Ectodermal cell (in vitro differentiated cells): ENCODE measurements around the gene GJB2.

ENCODE experiments used
- H3K27ac ChIP-seq: 2 replicates; pipeline ENCODE4 v1.7.0; 2013; ENCODE audit warnings: mild to moderate bottlenecking, low read depth, low read length; ENCODE audit not compliant: insufficient read depth, poor library complexity, severe bottlenecking
- H3K27me3 ChIP-seq: 2 replicates; pipeline ENCODE4 v1.7.0; 2013; ENCODE audit warnings: mild to moderate bottlenecking, low read length; ENCODE audit not compliant: insufficient read depth, control insufficient read depth, poor library complexity, severe bottlenecking
- H3K36me3 ChIP-seq: one replicate; pipeline ENCODE4 v1.7.0; 2013; ENCODE audit warnings: low read length; ENCODE audit not compliant: control insufficient read depth, insufficient read depth
- H3K4me1 ChIP-seq: one replicate; pipeline ENCODE4 v1.7.0; 2013; ENCODE audit warnings: low read length; ENCODE audit not compliant: control insufficient read depth, insufficient read depth
- H3K4me3 ChIP-seq: 2 replicates; pipeline ENCODE4 v1.7.0; 2013; ENCODE audit warnings: low read depth, low read length, control low read depth; ENCODE audit not compliant: insufficient read depth
- H3K9me3 ChIP-seq: 2 replicates; pipeline ENCODE4 v1.7.0; 2013; ENCODE audit warnings: mild to moderate bottlenecking, low read length, moderate library complexity; ENCODE audit not compliant: control insufficient read depth
- WGBS, 2 experiments: methylation state at CpG; one replicate each; pipeline ENCODE4 v1.1.7; 2013; ENCODE audit warnings: missing lambda C conversion rate in 2 of 2; 5-methylcytosine and 5-hydroxymethylcytosine counted together

The GJB2 gene

DNA sequence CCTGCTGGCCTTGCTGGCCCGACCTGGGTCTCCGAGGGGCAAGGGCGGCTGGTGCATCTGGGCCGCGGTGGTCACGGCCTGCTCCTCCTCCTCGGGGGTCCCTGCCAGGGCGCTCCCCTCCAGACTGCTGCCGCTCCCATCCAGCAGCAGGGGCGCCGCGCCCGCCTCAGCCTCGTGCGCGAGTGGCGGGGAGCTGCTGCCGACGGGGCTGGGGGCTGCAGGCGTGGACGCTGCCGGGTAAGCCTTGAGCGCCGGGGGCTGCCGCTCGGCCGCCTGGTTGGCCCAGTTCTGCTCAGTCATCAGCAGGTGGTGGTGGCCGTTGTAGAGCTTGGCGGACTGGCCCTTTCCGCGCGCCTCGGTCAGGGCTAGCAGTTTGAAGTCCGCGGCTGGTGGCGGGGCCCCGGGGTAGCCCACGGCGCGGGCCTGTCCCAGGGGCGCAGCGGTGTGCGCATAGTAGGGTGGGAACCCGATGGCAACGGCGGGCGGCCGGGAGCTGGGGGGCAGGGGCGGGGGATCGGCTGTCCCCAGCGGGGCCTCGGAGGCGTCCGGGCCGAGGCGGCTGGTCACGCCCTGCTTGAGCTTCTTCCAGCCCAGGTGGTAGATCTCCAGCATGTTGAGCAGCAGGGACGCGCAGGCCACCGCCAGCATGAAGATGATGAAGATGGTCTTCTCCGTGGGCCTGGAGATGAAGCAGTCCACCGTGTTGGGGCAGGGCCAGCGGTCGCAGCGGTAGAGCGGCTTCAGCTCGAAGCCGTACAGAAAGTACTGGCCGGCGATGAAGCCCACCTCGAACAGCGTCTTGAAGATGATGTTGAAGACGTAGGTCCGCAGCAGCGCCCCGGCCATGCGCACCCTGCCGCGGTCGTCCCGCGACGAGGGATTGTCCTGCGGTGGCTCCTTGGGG, 50.5 kb downstream of the GJB2 start:
- Histone ChIP-seq H3K4me1 (no peaks in the 10 kb centered on the region), H3K9me3 (no peaks in the 10 kb centered on the region), H3K4me3 (no peak overlapping the region), H3K27ac (no peak overlapping the region), H3K36me3 (no peaks in the 10 kb centered on the region), H3K27me3 (peaks cover 6% of the 10 kb centered on the region)
- 93 to 94% methylated on average over 84 of the region's 84 CpGs for WGBS, 2 experiments

DNA sequence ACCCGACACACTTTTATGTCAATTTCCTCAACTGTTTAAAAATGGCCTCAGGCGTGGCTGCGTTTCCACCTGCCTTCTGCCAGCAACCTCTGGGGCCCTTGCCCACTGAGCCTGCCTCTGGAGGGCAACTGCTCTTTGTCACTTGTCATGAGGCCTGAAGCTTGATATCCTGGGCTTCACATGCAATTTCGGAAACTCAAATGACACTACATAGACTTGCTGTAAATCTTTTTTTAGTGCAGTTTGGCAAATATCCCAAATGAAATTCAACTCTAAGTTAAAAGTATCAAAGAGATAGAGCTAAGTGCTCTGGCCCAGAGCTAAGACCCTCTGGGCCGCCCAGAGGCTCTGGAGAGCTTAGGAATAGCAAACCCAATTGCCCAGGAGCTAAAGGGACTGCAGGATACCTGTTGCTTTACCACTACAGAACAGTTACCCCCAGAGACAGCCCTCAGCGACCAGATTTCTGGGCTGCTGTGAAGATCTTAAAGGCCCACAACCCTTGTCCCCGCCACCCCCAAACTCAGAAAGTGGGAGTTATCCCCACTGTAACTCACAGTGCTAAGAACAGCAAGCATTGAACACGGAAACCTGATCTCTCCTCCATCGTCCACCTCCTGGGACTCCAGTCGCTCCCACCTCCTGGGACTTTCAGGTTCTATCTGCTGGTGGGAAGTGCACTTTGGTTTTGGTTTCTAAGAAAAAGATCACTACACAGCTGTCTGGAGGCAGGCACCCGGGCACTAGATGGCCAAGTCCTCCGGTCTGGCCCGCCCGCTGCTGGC, 51.3 kb downstream of the GJB2 start:
- H3K27me3 ChIP-seq: peaks cover 14% of the 10 kb centered on the region
- WGBS, 2 experiments: 86 to 88% methylated on average over 13 to 14 of the region's 14 CpGs
- H3K9me3 ChIP-seq: no peaks in the 10 kb centered on the region
- no peak overlapping the region for H3K27ac ChIP-seq
- H3K4me3 ChIP-seq: no peak overlapping the region
- H3K4me1 ChIP-seq: no peaks in the 10 kb centered on the region
- no peaks in the 10 kb centered on the region for H3K36me3 ChIP-seq

- whole genome bisulfite sequencing, 2 experiments: 81 to 86% methylated on average over 2 to 4 of the region's 4 CpGs
- H3K9me3 ChIP-seq: no peaks in the 10 kb centered on the region
- no peaks in the 10 kb centered on the region for H3K4me1 ChIP-seq
- peaks cover 17% of the 10 kb centered on the region for H3K27me3 ChIP-seq
- no peak overlapping the region for H3K4me3 ChIP-seq
- no peaks in the 10 kb centered on the region for H3K36me3 ChIP-seq
- no peak overlapping the region for H3K27ac ChIP-seq
Measured at GRCh38 chr13:20140487-20140886, 52.3 kb downstream of the GJB2 start.

GRCh38 chr13:20137875-20138274, 54.9 kb downstream of the GJB2 start:
- H3K4me3 ChIP-seq: no peak overlapping the region
- 73 to 88% methylated on average over 2 of the region's 2 CpGs for WGBS, 2 experiments
- H3K27ac ChIP-seq: no peak overlapping the region
- peaks cover 17% of the 10 kb centered on the region for H3K27me3 ChIP-seq
- H3K4me1 ChIP-seq: no peaks in the 10 kb centered on the region
- H3K9me3 ChIP-seq: no peaks in the 10 kb centered on the region
- no peaks in the 10 kb centered on the region for H3K36me3 ChIP-seq
